ENCODE measurements around the gene ZDHHC16. TPM values are rescaled to one million over a fixed set of nuclear protein-coding genes. Genes with fewer than 3 reads are reported as not detected.
"Not testable (repeated sequence)": the region's sequence is repeated elsewhere in the genome, so short reads cannot be mapped to it uniquely, and the experiment has no call there.

ZDHHC16 gene
- total RNA-seq, 4 donors from 2014 or later = 25.0 to 34.5 (median 31.6) TPM

DNA sequence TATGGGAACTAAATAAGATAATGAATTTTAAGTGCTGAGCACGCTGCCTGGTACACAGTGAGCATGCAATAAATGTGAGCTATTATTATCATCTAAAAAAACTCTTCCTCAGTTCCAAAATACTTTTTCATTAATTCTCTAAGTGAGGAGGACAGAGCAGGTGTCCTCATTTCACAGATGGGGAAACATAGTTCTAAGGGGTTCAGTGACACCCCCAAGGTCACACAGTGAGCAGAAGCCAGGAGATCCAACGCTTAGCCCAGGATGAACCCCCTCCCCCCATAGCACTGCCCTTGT lies 38.1 kb upstream of the ZDHHC16 start:
- Histone ChIP-seq H3K4me3 (no peak overlapping the region), H3K4me1 (peaks cover 4 to 9% of the 10 kb centered on the region in 2 donors), H3K9me3 (no peaks in the 10 kb centered on the region), H3K27ac (no peak overlapping the region), H3K27me3 (no peaks in the 10 kb centered on the region), H3K36me3 (no peaks in the 10 kb centered on the region)
- DNase-seq (no peak), ATAC-seq (no peak)
- in situ Hi-C loops (cut with MboI; ENCODE audit: low sequenced_read_pairs in 4 of 4) = no loop called here
- intact Hi-C loops (cut with DNase I; ENCODE audit: low total_unique reads) = loop anchor here (5.0 kb wide), 1 partner anchor 144 kb away; no protein-coding TSS in a partner anchor
- no peak for TF ChIP-seq POLR2A (IDR thresholded peaks at IDR 0.05)
- TF ChIP-seq, protein P1, sequence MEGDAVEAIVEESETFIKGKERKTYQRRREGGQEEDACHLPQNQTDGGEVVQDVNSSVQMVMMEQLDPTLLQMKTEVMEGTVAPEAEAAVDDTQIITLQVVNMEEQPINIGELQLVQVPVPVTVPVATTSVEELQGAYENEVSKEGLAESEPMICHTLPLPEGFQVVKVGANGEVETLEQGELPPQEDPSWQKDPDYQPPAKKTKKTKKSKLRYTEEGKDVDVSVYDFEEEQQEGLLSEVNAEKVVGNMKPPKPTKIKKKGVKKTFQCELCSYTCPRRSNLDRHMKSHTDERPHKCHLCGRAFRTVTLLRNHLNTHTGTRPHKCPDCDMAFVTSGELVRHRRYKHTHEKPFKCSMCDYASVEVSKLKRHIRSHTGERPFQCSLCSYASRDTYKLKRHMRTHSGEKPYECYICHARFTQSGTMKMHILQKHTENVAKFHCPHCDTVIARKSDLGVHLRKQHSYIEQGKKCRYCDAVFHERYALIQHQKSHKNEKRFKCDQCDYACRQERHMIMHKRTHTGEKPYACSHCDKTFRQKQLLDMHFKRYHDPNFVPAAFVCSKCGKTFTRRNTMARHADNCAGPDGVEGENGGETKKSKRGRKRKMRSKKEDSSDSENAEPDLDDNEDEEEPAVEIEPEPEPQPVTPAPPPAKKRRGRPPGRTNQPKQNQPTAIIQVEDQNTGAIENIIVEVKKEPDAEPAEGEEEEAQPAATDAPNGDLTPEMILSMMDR (IDR thresholded peaks at IDR 0.05 in 4 of 5, conservative IDR thresholded peaks at IDR 0.05 in 1 of 5) = no peak

DNA sequence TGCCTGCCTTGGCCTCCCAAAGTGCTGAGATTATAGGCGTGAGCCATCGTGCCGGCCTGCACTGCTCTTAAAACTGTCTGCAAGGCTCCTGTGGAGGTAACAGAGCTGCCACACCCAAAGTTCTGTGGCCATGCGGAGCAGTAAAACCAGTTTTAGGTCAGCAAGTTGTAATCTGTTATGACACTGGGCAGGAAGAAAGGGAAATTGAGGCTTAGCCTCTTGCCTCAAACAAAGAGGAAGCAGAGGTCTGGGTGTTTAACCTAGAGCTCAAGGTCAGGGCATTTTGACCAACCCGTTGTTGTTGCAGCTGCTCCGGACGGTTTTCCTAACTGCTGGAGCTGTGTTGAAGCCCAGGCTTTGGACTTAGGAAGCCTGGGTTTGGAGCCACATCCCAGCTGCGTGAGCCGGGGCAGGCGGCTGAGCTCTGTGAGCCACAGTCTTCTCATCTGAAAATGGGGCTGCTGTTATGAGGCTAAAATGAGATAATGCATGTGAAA lies 37.4 kb upstream of the ZDHHC16 start:
- in situ Hi-C loops (cut with MboI; ENCODE audit: low sequenced_read_pairs in 4 of 4) = no loop called here
- intact Hi-C loops (cut with DNase I; ENCODE audit: low total_unique reads) = loop anchor here (5.0 kb wide), 1 partner anchor 144 kb away; no protein-coding TSS in a partner anchor
- ATAC-seq (no peak), DNase-seq (no peak)
- Histone ChIP-seq H3K36me3 (no peaks in the 10 kb centered on the region), H3K27ac (no peak overlapping the region), H3K9me3 (no peaks in the 10 kb centered on the region), H3K4me3 (no peak overlapping the region), H3K4me1 (peaks cover 4 to 9% of the 10 kb centered on the region in 2 donors), H3K27me3 (no peaks in the 10 kb centered on the region)
- no peak for TF ChIP-seq POLR2A (IDR thresholded peaks at IDR 0.05)
- TF ChIP-seq, protein P1 (IDR thresholded peaks at IDR 0.05 in 4 of 5, conservative IDR thresholded peaks at IDR 0.05 in 1 of 5) = no peak

DNA sequence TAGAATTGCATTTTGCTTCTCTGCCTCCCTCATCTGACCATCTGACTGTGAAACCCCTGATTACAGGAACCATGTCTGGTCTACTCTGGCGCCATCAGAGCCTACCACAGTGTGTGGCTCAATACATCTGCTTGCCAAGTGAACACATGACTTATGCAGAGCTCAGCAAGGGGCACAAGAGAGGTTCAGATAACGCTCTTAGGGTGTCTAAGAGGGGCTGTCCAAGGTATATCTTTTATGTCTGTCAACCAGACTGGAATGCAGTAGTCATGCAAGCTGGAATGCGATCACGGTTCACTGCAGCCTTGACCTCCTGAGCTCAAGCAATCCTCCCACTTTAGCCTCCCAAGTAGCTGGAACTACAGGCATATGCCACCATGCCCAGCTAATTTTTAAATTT lies 34.6 kb upstream of the ZDHHC16 start:
- Histone ChIP-seq H3K4me3 (no peak overlapping the region), H3K4me1 (peaks cover 4 to 9% of the 10 kb centered on the region in 2 donors), H3K27me3 (no peaks in the 10 kb centered on the region), H3K27ac (no peak overlapping the region), H3K36me3 (no peaks in the 10 kb centered on the region), H3K9me3 (no peaks in the 10 kb centered on the region)
- intact Hi-C loops (cut with DNase I; ENCODE audit: low total_unique reads) (no loop called here), in situ Hi-C loops (cut with MboI; ENCODE audit: low sequenced_read_pairs in 4 of 4) (no loop called here)
- DNase-seq (no peak), ATAC-seq (no peak)
- TF ChIP-seq, protein P1 (IDR thresholded peaks at IDR 0.05 in 4 of 5, conservative IDR thresholded peaks at IDR 0.05 in 1 of 5) = no peak
- no peak for TF ChIP-seq POLR2A (IDR thresholded peaks at IDR 0.05)

DNA sequence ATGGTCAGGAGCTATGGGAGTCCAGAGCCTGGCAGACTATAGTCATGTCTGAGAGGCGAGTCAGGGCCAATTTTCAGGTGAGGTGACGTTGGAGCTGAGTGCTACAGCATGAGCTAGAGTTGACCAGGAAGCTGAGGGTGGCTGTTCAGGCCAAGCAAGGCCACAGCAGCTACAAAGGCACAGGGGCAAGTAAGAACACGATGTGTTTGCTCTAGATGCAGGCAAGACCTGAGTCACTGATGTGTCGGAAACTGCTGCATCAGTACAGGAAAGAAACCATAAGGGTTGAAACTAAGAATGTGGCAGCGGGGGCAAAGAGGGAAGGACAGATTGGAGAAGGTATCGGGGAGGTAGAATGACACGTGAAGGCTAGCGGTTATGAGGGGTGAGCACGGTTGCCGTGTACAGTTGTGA lies 33.1 kb upstream of the ZDHHC16 start:
- intact Hi-C loops (cut with DNase I; ENCODE audit: low total_unique reads) (no loop called here), in situ Hi-C loops (cut with MboI; ENCODE audit: low sequenced_read_pairs in 4 of 4) (no loop called here)
- DNase-seq (no peak), ATAC-seq (no peak)
- H3K27me3 ChIP-seq = no peaks in the 10 kb centered on the region
- no peak overlapping the region for H3K27ac ChIP-seq
- no peak overlapping the region for H3K4me3 ChIP-seq
- TF ChIP-seq POLR2A (IDR thresholded peaks at IDR 0.05) = no peak
- TF ChIP-seq, protein P1 (IDR thresholded peaks at IDR 0.05 in 4 of 5, conservative IDR thresholded peaks at IDR 0.05 in 1 of 5) = no peak
- H3K4me1 ChIP-seq = no peaks in the 10 kb centered on the region
- no peaks in the 10 kb centered on the region for H3K36me3 ChIP-seq
- H3K9me3 ChIP-seq = no peaks in the 10 kb centered on the region

DNA sequence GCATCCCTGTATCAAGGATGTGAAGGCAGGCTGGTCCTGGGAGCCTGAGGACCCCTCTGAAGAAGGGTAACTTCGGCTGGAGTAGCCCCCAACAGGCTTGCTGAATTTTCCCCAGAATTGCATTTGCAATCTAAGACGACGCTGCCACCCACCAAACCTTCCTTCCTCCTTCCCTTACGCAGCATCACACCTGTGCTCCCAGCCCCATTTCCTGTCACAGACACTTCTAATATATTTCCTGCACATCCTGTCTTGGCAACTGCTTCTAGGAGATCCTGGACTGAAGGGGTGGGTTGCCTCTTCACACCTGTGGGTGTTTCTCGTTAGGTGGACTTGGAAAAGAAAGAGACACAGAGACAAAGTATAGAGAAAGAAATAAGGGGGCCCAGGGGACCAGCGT lies 29.4 kb upstream of the ZDHHC16 start:
- no peak for ATAC-seq
- in situ Hi-C loops (cut with MboI; ENCODE audit: low sequenced_read_pairs in 4 of 4) = no loop called here
- intact Hi-C loops (cut with DNase I; ENCODE audit: low total_unique reads) = no loop called here
- Histone ChIP-seq H3K4me1 (no peaks in the 10 kb centered on the region), H3K27me3 (no peaks in the 10 kb centered on the region), H3K4me3 (no peak overlapping the region), H3K36me3 (no peaks in the 10 kb centered on the region), H3K27ac (no peak overlapping the region), H3K9me3 (no peaks in the 10 kb centered on the region)
- no peak for DNase-seq
- no peak for TF ChIP-seq POLR2A (IDR thresholded peaks at IDR 0.05)
- TF ChIP-seq, protein P1 (IDR thresholded peaks at IDR 0.05 in 4 of 5, conservative IDR thresholded peaks at IDR 0.05 in 1 of 5) = no peak

DNA sequence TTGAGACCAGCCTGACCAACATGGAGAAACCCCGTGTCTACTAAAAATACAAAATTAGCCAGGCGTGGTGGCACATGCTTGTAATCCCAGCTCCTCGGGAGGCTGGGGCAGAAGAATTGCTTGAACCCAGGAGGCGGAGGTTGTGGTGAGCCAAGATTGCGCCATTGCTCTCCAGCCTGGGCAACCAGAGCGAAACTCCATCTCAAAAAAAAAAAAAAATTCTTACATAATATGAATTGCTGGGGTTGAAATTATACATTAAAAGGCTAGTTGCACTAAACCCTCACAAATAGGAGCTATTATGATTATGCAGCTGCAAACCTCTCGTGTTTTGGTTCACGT lies 22.2 kb upstream of the ZDHHC16 start:
- Histone ChIP-seq H3K4me1 (peaks cover 18 to 20% of the 10 kb centered on the region in 2 donors), H3K27ac (peak overlapping the region in 1 of 4 donors; percentile 16)
- H3K9me3 ChIP-seq; DNase-seq; H3K4me3 ChIP-seq; H3K36me3 ChIP-seq; ATAC-seq; in situ Hi-C loops (cut with MboI; ENCODE audit: low sequenced_read_pairs in 4 of 4); H3K27me3 ChIP-seq: not testable (repeated sequence)
- intact Hi-C loops (cut with DNase I; ENCODE audit: low total_unique reads) = loop anchor here (10.0 kb wide), 1 partner anchor 211 kb away; the partner anchor contains the start of gene MORN4
